Left cardiac atrium (tissue), 2 donors: ENCODE results near the gene TLR5. TPM values are rescaled to one million over a fixed set of nuclear protein-coding genes. Genes with fewer than 3 reads are reported as not detected.

Source experiments
- total RNA-seq, 2 donors: library from RNA; stranded (reverse); fragmentation: NEBNext Ultra II Directional; extraction: Animal tissue kit (Norgen Biotek cat#: 25700); gene quantifications; one replicate each; pipeline ENCODE4 v1.2.1, GENCODE V29; 2021
- donor health status: DM: no; HTN: yes; CAD: no; lungs with severe emphysema.
- donor health status: DM: yes; HTN: yes; CAD: no.

The TLR5 gene
- total RNA-seq, 2 donors from 2014 or later, result 3.5 to 6.5 TPM

Other genes starting within 250 kb of the TLR5 start
- 10 to 100 TPM; 11.0 to 15.6 TPM for gene SUSD4, start 220.9 kb upstream of the TLR5 start, total RNA-seq